ENCODE measurements around the gene SLC35E1.
"Not testable (repeated sequence)": the region's sequence is repeated elsewhere in the genome, so short reads cannot be mapped to it uniquely, and the experiment has no call there.

Gene SLC35E1

DNA sequence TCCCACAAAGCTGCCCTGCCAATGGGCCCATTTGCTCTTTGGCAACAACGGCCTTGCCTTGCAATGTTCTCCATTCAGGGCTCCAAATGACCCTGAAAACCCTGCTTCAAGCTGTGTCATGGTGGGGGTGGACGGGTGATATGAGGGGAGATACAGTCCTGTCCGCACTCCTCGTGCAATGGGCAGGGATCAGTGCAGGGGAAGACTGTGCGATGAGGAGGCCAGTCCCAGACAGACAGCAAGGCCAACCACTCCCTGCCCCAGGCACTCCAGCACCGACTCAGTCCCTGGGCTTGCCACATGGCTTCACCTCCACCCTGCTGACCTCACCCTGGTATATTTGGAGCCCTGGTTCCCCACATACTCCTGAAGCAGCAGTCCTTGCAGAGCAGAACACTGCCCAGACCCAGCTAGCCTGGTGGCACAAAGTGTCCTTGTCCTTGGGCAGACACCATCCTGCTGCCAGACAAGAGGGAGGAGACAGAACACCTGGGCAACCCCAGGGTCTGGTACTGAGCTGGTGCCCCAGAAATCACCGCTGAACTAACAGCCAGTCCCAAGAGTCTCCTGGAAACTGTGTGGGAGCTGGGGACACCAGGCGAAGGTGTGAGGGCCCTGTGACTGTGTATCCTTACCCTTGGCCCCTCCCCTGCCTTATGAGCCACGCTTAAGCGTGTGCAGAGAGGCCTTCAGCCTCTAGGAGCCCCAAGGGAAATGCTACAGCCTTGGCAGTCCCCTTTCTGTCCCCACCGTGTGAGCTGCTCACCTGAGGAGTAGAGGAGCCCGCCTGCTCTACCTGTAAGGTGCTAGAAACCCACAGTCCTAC, 9.1 kb upstream of the SLC35E1 start:
- FAIRE-seq, result no peak

DNA sequence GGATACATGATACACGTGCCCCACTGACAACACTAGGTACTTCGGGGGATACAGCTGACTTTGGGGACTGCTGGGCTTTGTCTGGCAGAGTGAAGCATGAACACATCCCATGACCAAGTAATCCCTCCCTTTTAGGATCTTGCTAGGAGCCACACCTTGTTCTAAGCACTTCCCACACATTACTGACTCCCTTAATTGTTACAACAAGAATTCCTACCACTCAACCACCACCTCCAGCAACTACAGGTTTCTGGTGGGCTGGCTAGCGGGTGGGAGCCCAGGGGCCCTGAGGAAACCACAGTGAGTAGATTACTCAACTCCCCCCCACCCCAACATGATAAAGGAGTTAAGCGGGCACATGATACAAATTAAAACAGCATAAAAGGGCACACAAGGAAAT, 7.2 kb upstream of the SLC35E1 start:
- no peak for FAIRE-seq

DNA sequence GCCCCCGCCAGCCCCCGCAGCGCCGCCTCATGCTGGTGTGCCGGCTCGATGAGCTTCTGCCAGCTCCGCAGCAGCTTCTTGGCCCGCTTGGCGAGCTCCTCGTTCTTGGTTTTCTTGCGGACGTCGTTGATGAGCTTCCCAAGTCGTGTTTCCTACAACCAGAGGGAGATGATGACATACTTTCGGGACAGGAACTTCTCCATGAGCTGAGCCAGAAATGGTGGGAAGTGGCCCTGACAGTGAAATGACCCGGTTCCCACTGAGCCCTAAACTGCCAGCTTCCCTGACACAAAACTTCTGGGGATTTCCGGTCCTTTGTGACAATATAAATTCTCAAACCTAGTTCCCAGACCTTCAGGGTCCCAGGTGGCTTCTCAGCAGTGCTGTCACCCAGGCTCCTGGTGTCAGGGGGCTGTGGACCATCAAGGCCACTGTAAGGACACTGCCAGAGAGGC, 5.3 kb upstream of the SLC35E1 start:
- no peak for FAIRE-seq

DNA sequence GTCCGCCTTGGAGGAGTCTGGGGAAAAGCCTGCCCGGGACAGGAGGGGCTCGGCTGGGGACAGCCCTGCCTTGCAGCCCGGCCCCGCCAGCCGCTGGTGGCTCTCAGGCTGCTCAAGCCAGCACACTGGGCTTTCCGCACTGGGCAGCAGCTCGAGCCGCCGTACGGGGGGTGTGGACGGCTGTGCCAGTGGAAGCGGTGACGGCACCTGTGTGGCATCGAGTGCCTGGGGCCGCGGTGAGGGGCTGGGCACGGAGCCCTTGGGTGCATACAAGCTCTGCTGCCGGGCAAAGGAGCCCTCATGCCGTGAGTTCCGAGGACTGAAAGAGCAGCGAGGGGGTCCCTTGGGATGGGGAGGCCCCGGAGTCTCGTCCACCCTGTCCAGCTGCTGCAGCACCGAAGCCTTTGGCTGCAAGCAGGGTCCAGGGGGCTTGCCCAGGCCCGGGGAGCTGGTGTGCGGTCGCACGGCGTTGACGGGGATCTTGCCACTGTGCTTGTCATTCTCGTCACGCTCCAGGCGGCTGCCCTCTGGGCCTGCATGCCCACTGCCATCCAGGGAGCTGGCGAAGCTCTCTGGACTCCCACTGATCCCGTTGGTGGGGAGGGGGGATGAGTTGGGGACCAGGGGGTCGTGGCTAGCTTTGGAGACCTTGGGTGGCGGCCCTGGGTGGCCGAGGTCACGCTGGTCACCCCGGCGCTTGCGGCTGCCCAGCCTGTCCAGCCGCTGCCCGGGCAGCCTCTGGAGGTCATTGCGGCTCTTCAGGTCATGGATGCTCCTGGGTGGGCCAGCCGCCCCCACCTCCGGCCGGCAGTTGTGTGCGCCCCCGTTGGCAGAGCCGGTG, 4.7 kb upstream of the SLC35E1 start:
- no peak for FAIRE-seq

DNA sequence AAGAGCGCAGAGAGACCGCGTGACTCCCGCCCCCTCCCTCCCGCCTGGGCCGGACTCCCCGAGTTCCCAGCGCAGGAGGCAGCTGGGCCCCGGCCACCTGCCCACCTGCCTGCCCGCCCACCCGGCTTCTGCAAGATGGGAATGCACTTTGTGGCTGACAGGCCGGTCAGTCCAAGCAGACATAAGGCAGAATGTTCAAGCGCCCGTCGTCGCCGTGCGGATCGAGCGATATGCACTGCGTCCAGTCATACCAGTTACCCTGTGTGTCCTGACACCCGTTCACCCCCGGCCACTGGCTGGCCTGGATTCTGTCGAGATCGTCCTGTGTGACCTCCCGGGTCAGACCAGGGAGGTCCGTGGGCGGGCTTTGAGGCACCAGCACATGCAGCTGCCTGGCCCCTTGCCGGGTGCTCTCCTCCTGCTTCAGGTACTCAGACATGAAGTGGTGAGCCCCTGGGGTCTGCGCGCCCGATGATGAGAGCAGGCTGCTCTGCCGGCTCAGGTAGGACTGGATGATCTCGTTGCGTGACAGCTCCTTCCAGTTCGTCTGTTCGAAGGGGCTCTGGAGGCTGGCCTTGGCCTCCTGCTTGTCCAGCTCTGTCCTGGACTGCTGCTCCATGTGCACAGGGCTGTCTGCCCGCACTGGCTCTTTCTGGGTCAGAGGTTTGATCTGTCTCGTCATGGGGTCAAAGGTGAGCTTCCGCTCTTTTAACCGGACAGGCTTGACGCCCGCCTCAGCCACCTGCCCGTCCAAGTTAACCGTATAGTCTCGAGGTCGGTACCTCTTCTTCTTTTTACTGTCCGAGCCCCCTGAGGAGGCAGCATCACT, 3.9 kb upstream of the SLC35E1 start:
- FAIRE-seq, result no peak

DNA sequence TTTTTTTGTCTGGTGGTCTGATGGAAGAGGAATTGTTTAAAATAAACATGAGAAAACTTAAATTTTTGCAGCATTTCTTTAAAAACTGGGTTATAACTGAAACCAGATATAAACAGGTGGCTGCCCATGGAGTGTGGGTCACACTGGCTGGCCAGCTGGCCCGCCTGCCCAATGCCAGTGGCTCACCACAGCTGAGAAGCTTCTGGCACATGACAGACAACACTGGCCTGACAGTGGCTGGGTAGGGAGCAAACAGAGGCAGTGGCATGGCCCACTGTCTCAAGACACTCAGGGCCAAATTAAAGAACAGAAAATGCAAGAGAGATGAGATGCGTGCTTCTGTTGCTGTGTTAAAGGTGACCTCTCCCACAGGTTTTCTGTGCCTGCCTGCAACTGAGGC, 3.1 kb upstream of the SLC35E1 start:
- no peak for FAIRE-seq

DNA sequence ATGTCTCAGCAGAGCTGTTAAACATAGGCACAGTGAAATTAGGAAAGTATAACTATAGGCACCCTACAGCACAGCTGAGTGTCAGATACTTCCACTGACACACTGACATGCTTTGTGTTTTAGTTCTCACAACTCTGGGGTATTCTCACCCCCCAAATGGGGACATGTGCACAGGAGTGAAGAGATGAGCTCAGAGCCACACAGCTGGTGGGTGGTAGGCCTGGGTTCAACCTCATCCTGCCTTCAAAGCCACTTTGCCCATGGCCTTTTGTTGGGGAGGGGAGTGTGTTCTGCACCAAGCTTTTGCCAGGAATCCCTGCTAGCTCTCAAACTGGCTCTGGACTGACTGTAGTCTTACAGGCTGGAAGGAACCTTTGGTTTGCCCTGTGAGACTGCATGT, 1.7 kb upstream of the SLC35E1 start:
- no peak for FAIRE-seq

DNA sequence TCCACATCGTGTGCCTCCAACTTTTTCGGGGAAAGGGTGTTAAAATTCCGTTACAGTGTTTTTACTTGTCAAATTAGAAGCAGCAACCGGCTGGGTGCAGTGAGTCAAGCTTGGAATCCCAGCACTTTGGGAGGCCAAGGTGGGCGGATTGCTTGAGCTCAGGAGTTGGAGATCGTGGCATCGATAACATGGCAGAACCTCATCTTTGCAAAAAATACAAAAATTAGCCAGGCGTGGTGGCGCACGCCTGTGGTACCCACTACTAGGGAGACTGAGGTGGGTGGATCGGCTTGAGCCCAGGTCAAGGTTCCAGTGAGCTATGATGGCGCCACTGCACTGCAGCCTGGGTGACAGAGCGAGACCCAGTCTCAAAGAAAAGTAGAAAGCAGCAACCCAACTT, 1.1 kb upstream of the SLC35E1 start:
- no peak for FAIRE-seq

DNA sequence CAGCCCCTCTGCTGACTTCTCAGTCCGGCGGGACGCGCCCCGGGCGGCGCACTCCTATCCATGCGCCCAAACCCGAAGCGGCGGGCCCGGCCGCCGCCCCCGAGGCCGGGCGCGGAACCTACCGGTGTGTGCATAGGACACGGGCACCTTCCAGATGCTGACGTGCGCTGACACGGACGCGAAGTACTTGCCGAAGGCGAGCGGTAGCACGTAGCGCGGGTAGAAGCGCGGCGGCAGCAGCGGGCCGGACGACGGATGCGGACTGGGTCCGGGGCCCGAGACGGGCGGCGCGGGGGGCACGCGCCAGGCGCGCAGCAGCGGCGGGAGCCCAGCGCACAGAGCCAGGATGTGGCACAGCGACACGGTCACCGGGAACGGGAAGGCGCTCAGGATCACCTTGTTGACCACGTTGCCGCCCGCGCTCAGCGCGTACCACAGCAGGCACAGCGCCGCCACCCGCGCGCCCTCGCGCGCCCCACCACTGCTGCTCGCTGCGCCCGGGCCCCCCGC, 338 bp downstream of the SLC35E1 start:
- FAIRE-seq, result no peak

DNA sequence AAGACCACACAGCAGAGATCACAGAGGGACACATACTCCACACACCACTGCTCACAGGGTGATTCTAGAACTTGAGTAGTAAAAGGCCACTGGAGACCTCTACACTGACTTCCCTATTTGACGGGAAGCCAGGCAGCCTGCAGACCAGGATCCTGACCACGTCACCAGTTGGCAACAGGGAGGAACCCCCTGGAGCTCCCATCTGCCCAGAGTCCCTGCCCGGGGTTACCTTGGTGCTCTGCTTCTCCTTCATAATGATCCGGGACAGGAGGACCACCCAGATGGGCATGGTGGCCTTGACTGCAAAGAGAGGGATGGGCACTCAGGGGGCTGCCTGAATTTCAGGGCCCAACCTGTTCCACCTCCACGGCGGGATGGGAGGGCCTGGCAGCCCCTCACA, 932 bp downstream of the SLC35E1 start:
- FAIRE-seq, result no peak

DNA sequence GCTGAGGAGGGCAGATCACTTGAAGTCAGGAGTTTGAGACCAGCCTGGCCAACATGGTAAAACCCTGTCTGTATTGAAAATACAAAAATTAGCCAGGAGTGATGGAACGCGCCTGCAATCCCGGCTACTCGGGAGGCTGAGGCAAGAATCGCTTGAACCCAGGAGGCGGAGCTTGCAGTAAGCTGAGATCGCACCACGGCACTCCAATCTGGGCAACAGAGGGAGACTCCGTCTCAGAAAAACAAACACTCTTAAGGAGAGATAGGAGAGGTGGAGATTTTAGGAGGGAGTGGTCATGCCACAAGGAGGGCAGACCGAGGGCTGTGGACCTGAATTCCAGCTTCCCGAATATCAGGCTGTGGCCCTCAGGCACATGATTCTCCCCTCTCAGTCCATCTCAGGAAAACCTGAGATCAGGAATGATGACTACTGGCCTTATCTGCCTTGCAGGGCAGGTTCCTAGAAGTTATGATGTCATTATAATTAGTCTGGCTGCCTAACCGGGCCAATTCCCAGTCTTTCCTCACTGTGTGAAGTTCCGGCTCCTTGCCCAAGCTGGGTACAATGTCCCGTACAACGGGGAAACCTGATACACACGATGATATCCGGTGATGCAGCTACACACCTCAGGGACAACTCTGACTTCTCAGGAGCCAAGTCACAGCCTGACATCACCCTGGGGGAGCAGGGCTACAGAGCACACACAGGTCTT, 2.5 kb downstream of the SLC35E1 start:
- no peak for FAIRE-seq

DNA sequence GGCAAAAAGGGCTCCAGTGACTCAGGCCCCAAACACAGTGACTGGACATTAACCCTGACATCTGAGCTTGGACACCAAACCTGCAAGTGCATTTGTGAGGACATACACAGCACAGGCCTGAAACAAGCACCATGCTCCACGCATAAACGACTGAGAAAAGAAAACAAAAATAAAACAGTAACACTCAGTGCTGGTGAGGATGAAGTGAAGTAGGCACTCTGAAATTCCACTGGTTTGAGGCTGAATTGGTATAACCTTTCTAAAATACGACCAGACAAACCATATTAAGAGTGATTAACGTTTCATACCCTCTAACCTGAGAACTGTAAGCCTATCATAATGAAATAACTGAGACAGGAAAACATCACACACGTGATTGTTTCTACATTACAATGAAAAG, 5.5 kb downstream of the SLC35E1 start:
- no peak for FAIRE-seq

DNA sequence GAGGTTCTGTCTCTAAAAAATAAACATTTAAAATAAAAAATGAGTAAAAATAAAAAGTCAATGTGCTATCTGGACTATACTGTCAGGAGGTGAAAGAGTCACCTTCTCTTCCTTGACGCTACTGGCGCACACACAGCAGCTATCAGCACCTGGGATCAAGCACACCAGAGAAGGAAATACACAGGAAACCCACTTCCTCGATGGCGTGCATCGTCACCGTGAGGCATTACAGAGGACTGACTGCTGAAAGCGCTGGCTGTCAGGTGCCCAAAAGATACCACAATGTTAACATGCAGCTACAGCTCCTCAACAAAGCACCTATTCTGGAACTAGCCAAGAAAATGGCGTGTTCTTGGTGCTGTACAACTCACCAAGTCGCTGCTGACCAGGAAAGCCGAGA, 6.1 kb downstream of the SLC35E1 start:
- FAIRE-seq, result no peak

DNA sequence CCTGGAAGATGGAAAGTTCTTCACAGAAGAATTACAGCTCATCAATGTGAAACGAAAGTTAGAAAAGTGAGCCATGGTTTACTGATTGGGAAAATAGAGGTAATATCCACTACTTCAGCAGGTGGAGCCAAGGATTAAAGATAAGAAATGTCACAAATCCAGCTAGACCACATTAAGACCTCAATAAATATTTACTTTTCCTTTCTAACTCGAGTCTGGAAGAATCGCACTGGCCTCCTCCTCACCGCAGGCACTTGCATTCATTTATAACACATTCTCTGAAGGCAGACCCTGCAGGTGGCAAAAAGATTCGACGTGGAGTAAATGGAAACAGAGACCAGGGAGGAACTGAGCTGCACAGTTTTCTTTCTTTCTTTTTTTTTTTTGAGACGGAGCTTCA, 7.4 kb downstream of the SLC35E1 start:
- no peak for FAIRE-seq

DNA sequence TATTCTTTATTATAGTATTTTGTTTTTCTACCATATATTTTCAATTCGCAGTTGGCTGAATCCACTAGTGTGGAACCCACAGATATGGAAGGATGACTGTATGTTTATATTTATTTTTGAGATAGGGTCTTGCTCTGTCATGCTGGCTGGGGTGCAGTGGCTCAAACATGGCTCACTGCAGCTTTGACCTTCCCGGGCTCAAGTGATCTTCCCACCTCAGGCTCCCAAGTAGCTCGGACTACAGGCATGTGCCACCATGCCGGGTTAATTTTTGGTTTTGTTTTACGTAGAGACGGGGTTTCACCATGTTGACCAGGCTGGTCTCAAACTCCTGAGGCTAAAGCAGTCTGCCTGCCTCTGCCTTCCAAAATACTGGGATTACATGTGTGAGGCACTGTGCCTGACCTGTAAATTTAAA, 9.6 kb downstream of the SLC35E1 start:
- no peak for FAIRE-seq

DNA sequence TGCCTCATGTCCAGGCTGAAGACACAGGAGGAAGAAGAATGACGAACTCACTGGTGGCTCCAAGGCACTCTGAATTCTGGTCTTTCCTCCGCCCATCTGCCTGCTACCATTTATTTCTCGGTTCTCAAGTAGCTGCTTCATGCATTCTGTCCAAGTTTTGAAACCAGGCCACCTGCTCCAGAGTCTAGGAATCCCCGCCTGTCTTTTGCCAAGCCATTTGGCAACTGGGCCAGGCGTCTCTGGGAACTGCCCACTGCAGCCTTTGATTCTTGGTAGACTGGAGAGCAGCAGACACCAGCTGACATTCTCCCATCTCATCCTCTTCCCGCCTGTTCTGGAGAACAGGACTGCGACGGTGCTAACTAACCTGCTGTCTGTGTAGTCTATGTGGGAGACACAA, 10.8 kb downstream of the SLC35E1 start:
- FAIRE-seq, result no peak

DNA sequence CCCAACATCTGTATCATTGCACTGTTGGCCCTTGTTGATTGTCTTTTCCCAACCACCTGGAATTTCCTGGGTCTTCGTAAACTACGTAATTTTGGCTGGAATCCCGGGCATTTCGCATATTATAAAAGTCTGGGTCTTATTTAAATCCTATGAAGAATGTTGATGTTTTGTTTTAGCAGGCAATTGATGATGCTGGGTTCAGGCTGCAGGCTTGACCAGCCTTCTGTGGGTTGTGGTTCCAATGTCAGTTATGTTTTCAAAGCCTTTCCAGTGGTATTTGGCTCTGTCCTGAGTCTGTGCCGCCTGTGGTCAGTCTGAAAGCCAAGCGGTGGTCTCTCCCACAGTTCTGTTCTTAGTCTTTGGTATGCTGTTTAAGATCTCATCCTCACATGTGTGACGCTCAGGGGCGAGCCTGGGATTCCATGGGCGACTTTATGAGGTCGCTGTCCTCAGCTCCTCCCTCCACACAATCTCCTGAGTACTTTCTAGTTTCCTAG, 12.4 kb downstream of the SLC35E1 start:
- no peak for FAIRE-seq

DNA sequence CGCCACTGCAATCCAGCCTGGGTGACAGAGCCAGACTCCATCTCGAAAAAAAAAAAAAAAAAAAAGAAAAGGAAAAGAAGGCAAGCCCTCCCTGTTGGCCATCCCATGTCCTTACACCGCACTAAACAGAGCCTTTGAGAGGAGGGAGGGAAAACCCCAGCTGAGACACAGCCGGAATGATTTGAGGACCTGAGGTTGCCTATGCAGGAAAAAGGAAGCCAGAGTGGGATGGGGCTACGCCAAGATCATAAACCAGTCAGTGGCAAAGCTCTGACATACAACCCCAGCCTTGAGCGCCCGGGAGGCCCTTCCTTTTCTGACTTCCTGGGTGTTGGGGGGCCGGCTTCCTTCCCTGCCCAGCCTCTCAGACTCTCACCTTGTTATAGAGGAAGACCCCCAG, 17.4 kb downstream of the SLC35E1 start:
- FAIRE-seq, result no peak

DNA sequence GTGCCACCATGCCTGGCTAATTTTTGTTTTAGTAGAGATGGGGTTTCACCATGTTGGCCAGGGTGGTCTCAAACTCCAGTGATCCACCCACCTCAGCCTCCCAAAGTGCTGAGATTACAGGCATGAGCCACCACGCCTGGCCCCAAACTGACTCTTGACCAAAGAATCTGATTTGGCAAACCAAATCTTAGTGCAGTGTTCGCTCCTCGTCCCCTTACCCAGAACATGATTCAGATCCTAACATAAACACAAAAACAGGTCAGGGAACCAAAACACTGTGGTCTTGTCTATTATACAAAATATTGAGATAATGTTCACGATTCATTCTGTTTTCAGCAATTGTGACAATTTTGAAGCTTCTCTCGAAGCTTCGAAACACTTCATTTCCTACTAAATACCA, 20.3 kb downstream of the SLC35E1 start:
- FAIRE-seq, result not testable (repeated sequence)

DNA sequence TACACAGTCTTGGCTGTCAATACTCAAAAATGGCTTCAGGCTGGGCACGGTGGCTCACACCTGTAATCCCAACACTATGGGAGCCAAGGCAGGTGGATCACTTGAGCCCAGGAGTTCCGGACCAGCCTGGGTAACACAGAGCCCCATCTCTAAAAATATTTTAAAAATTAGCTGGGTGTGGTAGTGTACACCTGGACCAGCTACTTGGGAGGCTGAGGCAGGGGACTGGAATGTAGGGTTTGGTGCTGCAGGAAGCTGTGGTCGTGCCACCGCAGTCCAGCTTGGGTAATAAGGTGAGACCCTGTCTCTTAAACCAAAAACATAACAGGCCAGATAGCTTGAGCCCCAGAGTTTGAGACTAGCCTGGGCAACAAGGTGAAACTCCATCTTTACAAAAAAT, 23.3 kb downstream of the SLC35E1 start:
- no peak for FAIRE-seq

DNA sequence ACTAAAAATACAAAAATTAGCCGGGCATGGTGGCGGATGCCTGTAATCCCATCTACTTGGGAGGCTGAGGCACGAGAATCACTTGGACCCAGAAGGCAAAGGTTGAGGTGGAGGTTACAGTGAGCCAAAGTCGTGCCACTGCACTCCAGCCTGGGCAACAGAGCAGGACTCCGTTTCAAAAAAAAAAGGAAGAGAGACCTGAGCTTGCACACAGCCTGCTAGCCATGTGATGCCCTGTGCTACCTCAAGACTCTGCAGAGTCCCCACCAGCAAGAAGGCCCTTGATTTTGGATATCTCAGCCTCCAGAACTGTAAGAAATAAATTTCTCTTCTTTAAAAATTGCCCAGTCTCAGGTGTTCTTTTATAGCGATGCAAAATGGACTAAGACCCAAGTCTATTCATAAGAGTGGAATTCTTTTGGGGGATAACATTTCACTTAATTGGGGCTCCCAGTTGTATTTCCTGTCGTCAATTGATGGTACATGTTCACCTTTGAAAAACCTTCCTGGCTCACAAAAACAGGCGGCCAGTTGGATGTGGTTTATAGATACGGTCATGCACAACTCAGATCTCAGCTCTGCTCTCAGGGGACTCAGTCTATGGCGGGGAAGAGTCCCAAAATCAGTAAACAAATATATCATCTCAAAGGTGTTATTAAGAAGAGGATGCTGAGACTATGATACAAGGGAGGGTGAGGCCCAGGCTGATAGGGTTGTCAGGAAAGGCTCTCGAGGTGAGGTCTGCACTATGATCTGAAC, 27.6 kb downstream of the SLC35E1 start:
- no peak for FAIRE-seq
